H9 (cell line): ENCODE measurements around the gene PTPN7. TPM values are rescaled to one million over a fixed set of nuclear protein-coding genes. Genes with fewer than 3 reads are reported as not detected.

Experiments
- DNase-seq: peaks from one replicate; pipeline ENCODE4 v3.0.0-alpha.2; 2017
- H2AFZ ChIP-seq: one replicate; pipeline ENCODE4 v1.6.1; 2013; ENCODE audit warnings: mild to moderate bottlenecking, low read length, control low read depth, moderate library complexity
- H2AK5ac ChIP-seq: 2 replicates; pipeline ENCODE4 v1.6.1; 2013; ENCODE audit warnings: low read length, control low read depth, mixed read lengths; ENCODE audit not compliant: insufficient read length
- H2BK120ac ChIP-seq: one replicate; pipeline ENCODE4 v1.6.1; 2013; ENCODE audit warnings: low read depth, mild to moderate bottlenecking, low read length, control low read depth, inconsistent platforms; ENCODE audit not compliant: poor library complexity, severe bottlenecking
- H2BK12ac ChIP-seq: 2 replicates; pipeline ENCODE4 v1.6.1; 2013; ENCODE audit warnings: low read length, control low read depth, mixed read lengths, low read depth; ENCODE audit not compliant: insufficient read length
- H2BK15ac ChIP-seq: 2 replicates; pipeline ENCODE4 v1.6.1; 2013; ENCODE audit warnings: low read depth, low read length, control low read depth
- H2BK20ac ChIP-seq: one replicate; pipeline ENCODE4 v1.6.1; 2013; ENCODE audit warnings: low read depth, mild to moderate bottlenecking, low read length, control low read depth, inconsistent platforms; ENCODE audit not compliant: poor library complexity, severe bottlenecking
- H2BK5ac ChIP-seq: 2 replicates; pipeline ENCODE4 v1.6.1; 2013; ENCODE audit warnings: low read length, control low read depth, mixed read lengths; ENCODE audit not compliant: insufficient read length
- H3K14ac ChIP-seq: 2 replicates; pipeline ENCODE4 v1.6.1; 2013; ENCODE audit warnings: low read length, control low read depth; ENCODE audit not compliant: insufficient read depth
- H3K18ac ChIP-seq: 2 replicates; pipeline ENCODE4 v1.6.1; 2013; ENCODE audit warnings: low read depth, mild to moderate bottlenecking, mixed read lengths, low read length, control low read depth; ENCODE audit not compliant: insufficient read length
- H3K23ac ChIP-seq: 2 replicates; pipeline ENCODE4 v1.6.1; 2013; ENCODE audit warnings: low read length, control low read depth, mixed read lengths, low read depth; ENCODE audit not compliant: insufficient read length
- H3K23me2 ChIP-seq: 2 replicates; pipeline ENCODE4 v1.6.1; 2013; ENCODE audit warnings: low read depth, mild to moderate bottlenecking, mixed read lengths, low read length, control low read depth; ENCODE audit not compliant: insufficient read length, poor library complexity, severe bottlenecking
- H3K27ac ChIP-seq: 2 replicates; pipeline ENCODE4 v1.5.1; 2013; ENCODE audit warnings: low read length, control low read depth, mixed read lengths, low read depth; ENCODE audit not compliant: insufficient read length
- H3K27me3 ChIP-seq: 2 replicates; pipeline ENCODE4 v1.6.1; 2013; ENCODE audit warnings: low read length, control low read depth, inconsistent platforms; ENCODE audit not compliant: insufficient read depth
- H3K4ac ChIP-seq: 2 replicates; pipeline ENCODE4 v1.6.1; 2013; ENCODE audit warnings: low read depth, mild to moderate bottlenecking, control low read depth, inconsistent platforms, low read length, moderate library complexity
- H3K4me1 ChIP-seq: 2 replicates; pipeline ENCODE4 v1.6.1; 2013; ENCODE audit warnings: low read length, control low read depth, inconsistent platforms; ENCODE audit not compliant: insufficient read depth
- H3K4me2 ChIP-seq: 2 replicates; pipeline ENCODE4 v1.6.1; 2013; ENCODE audit warnings: low read length, control low read depth, mixed read lengths; ENCODE audit not compliant: insufficient read length, insufficient read depth
- H3K56ac ChIP-seq: 2 replicates; pipeline ENCODE4 v1.6.1; 2013; ENCODE audit warnings: low read depth, mild to moderate bottlenecking, mixed read lengths, low read length, control low read depth; ENCODE audit not compliant: insufficient read length
- H3K79me1 ChIP-seq: 2 replicates; pipeline ENCODE4 v1.6.1; 2013; ENCODE audit warnings: low read depth, mild to moderate bottlenecking, moderate library complexity, low read length, control low read depth, inconsistent platforms; ENCODE audit not compliant: insufficient read depth, poor library complexity, severe bottlenecking
- H3K79me2 ChIP-seq: 2 replicates; pipeline ENCODE4 v1.6.1; 2013; ENCODE audit warnings: low read length, control low read depth, inconsistent platforms; ENCODE audit not compliant: insufficient read depth
- H3K9ac ChIP-seq: 2 replicates; pipeline ENCODE4 v1.6.1; 2013; ENCODE audit warnings: low read length, control low read depth, mixed read lengths; ENCODE audit not compliant: insufficient read length; ENCODE audit errors: extremely low read depth
- H3K9me3 ChIP-seq: one replicate; pipeline ENCODE4 v1.6.1; 2013; ENCODE audit warnings: low read depth, low read length, inconsistent platforms; ENCODE audit not compliant: control insufficient read depth
- H3T11ph ChIP-seq: one replicate; pipeline ENCODE4 v1.6.1; 2013; ENCODE audit warnings: mild to moderate bottlenecking, low read length, control low read depth, inconsistent platforms
- H4K20me1 ChIP-seq: one replicate; pipeline ENCODE4 v1.6.1; 2013; ENCODE audit not compliant: control insufficient read depth, insufficient read length, insufficient read depth
- H4K5ac ChIP-seq: 2 replicates; pipeline ENCODE4 v1.6.1; 2013; ENCODE audit warnings: low read depth, mild to moderate bottlenecking, mixed read lengths, low read length, control low read depth; ENCODE audit not compliant: insufficient read length
- H4K8ac ChIP-seq: replicated peaks from 2 replicates; pipeline ENCODE4 v1.6.1; 2013; ENCODE audit warnings: low read length, control low read depth, mixed read lengths, low read depth; ENCODE audit not compliant: insufficient read length
- H4K91ac ChIP-seq: 2 replicates; pipeline ENCODE4 v1.6.1; 2013; ENCODE audit warnings: low read depth, mild to moderate bottlenecking, moderate library complexity, mixed read lengths, low read length, control low read depth; ENCODE audit not compliant: insufficient read length
- H3K27ac Mint-ChIP-seq, 3 experiments: 2 replicates in 2 of 3; 3 replicates in 1 of 3; pipeline ENCODE4 v1.8.0; 2020 to 2021; ENCODE audit warnings: mixed read lengths in 3 of 3, mild to moderate bottlenecking in 1 of 3, moderate library complexity in 1 of 3
- H3K27me3 Mint-ChIP-seq: 2 replicates; pipeline ENCODE4 v1.8.0; 2021; ENCODE audit warnings: low read depth, mild to moderate bottlenecking, moderate library complexity, mixed read lengths
- H3K36me3 Mint-ChIP-seq, 3 experiments: 2 replicates in 2 of 3; 3 replicates in 1 of 3; pipeline ENCODE4 v1.8.0; 2020 to 2021; ENCODE audit warnings: low read depth in 3 of 3, mixed read lengths in 3 of 3; ENCODE audit not compliant: insufficient read depth in 1 of 3
- H3K4me1 Mint-ChIP-seq, 2 experiments: 2 replicates each; pipeline ENCODE4 v1.8.0; 2020; ENCODE audit warnings: mixed read lengths in 2 of 2
- H3K4me3 Mint-ChIP-seq, 2 experiments: 2 replicates in 1 of 2; 3 replicates in 1 of 2; pipeline ENCODE4 v1.8.0; 2020 to 2021; ENCODE audit warnings: mild to moderate bottlenecking in 2 of 2, mixed read lengths in 2 of 2, moderate library complexity in 1 of 2
- H3K9me3 Mint-ChIP-seq, 2 experiments: 2 replicates in 1 of 2; 3 replicates in 1 of 2; pipeline ENCODE4 v1.8.0; 2020; ENCODE audit warnings: mild to moderate bottlenecking in 2 of 2, mixed read lengths in 2 of 2, moderate library complexity in 1 of 2
- CTCF ChIP-seq: fragments of 200-600 bp; sonication (generic); conservative IDR thresholded peaks from 3 replicates; pipeline ENCODE4 v1.8.0; 2021; ENCODE audit warnings: antibody characterized with exemption, mild to moderate bottlenecking
- WGBS: extraction: QIAGEN DNeasy Blood & Tissue Kit; methylation state at CpG from one replicate; pipeline ENCODE4 v1.1.7; 2013; ENCODE audit warnings: missing lambda C conversion rate, low lambda C conversion rate, mixed read lengths; ENCODE audit not compliant: insufficient read length; ENCODE audit errors: extremely low coverage; 5-methylcytosine and 5-hydroxymethylcytosine counted together
- total RNA-seq: library from RNA; stranded (reverse); gene quantifications from 2 replicates; pipeline ENCODE4 v1.2.1, GENCODE V29; 2021

Gene PTPN7
- total RNA-seq, 1 experiment from 2014 or later, result 0.72 TPM

- Histone ChIP-seq H2BK12ac (no peak overlapping the region), H2BK15ac (no peak overlapping the region), H3K27me3 (no peaks in the 10 kb centered on the region; the same call in 1 of the 2 replicates), H3K14ac (no peak overlapping the region), H3T11ph (no peak overlapping the region), H3K4me2 (no peak overlapping the region), H3K18ac (no peak overlapping the region), H3K4me1 (no peaks in the 10 kb centered on the region), H3K23me2 (no peaks in the 10 kb centered on the region), H2AFZ (no peak overlapping the region), H3K79me2 (no peaks in the 10 kb centered on the region), H2BK120ac (no peak overlapping the region), H4K20me1 (no peaks in the 10 kb centered on the region), H4K5ac (no peak overlapping the region), H2BK20ac (no peak overlapping the region), H3K27ac (no peak overlapping the region), H2AK5ac (no peak overlapping the region), H3K79me1 (no peaks in the 10 kb centered on the region), H4K91ac (no peak overlapping the region), H3K56ac (no peak overlapping the region), H3K23ac (no peak overlapping the region), H3K4ac (no peak overlapping the region), H2BK5ac (no peak overlapping the region), H3K9me3 (no peaks in the 10 kb centered on the region), H3K9ac (no peak overlapping the region), H4K8ac (no peak overlapping the region)
- no peak for TF ChIP-seq CTCF
- Mint-ChIP-seq H3K27me3 (peaks cover 7% of the 10 kb centered on the region), H3K27ac (no peak overlapping the region), H3K4me1 (peaks cover 15 to 29% of the 10 kb centered on the region in 2 experiments), H3K36me3 (no peaks in the 10 kb centered on the region), H3K9me3 (no peaks in the 10 kb centered on the region), H3K4me3 (no peak overlapping the region)
- DNase-seq, result peak; percentile 48
- WGBS, result no CpG with 5 or more reads among the region's 10 CpGs
Observed at GRCh38 chr1:202152399-202152798, 8.0 kb downstream of the PTPN7 start.
